Astrocyte of the spinal cord (primary cell): ENCODE data around the gene TOMM40.
"Not testable (repeated sequence)": the region's sequence is repeated elsewhere in the genome, so short reads cannot be mapped to it uniquely, and the experiment has no call there.

ENCODE experiments used
- DNase-seq: peaks from one replicate; pipeline ENCODE4 v3.0.0; 2011; ENCODE audit warnings: low read depth, low spot score
- H3K4me3 ChIP-seq: 2 replicates; pipeline ENCODE4 v1.5.1; 2011; ENCODE audit warnings: low read depth, mild to moderate bottlenecking, low read length, moderate library complexity
- in situ Hi-C: cut with HindIII; loops from 2 replicates; pipeline ENCODE4 v1.10.0; 2017; ENCODE audit warnings: low sequenced_read_pairs
- TF ChIP-seq, protein P1 (sequence below): IDR thresholded peaks from 2 replicates; pipeline ENCODE4 v1.5.1; 2012; ENCODE audit warnings: low read depth, mild to moderate bottlenecking, low read length, inconsistent platforms

Gene TOMM40

DNA sequence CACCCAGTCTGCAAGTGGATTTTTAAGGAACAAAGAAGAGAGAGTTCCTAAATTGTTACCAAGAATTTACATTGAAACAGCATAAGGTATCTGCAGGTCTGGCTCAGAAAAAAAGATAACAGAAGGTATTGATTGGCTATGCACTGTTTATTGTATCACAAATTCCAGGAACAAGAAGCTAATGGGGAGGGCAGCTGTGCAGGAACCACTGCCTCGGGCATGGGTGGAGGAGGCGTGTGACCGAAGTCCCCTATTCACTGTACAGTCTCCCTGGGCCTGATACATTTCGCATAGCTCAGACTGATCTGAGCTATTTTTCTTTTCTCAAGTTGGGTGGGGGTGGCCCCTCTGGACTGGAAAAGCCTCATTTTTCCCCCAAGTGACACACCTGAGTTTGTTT, 33.2 kb upstream of the TOMM40 start:
- TF ChIP-seq, protein P1, sequence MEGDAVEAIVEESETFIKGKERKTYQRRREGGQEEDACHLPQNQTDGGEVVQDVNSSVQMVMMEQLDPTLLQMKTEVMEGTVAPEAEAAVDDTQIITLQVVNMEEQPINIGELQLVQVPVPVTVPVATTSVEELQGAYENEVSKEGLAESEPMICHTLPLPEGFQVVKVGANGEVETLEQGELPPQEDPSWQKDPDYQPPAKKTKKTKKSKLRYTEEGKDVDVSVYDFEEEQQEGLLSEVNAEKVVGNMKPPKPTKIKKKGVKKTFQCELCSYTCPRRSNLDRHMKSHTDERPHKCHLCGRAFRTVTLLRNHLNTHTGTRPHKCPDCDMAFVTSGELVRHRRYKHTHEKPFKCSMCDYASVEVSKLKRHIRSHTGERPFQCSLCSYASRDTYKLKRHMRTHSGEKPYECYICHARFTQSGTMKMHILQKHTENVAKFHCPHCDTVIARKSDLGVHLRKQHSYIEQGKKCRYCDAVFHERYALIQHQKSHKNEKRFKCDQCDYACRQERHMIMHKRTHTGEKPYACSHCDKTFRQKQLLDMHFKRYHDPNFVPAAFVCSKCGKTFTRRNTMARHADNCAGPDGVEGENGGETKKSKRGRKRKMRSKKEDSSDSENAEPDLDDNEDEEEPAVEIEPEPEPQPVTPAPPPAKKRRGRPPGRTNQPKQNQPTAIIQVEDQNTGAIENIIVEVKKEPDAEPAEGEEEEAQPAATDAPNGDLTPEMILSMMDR = no peak
- in situ Hi-C loops = no loop called here
- DNase-seq = no peak
- no peak overlapping the region for H3K4me3 ChIP-seq

- DNase-seq, H3K4me3 ChIP-seq, in situ Hi-C loops: not testable (repeated sequence)
Measured at GRCh38 chr19:44861576-44861975, 29.5 kb upstream of the TOMM40 start.

GRCh38 chr19:44863990-44864389, 27.1 kb upstream of the TOMM40 start:
- in situ Hi-C loops = no loop called here
- H3K4me3 ChIP-seq = no peak overlapping the region
- DNase-seq = no peak
- TF ChIP-seq, protein P1 = no peak

DNA sequence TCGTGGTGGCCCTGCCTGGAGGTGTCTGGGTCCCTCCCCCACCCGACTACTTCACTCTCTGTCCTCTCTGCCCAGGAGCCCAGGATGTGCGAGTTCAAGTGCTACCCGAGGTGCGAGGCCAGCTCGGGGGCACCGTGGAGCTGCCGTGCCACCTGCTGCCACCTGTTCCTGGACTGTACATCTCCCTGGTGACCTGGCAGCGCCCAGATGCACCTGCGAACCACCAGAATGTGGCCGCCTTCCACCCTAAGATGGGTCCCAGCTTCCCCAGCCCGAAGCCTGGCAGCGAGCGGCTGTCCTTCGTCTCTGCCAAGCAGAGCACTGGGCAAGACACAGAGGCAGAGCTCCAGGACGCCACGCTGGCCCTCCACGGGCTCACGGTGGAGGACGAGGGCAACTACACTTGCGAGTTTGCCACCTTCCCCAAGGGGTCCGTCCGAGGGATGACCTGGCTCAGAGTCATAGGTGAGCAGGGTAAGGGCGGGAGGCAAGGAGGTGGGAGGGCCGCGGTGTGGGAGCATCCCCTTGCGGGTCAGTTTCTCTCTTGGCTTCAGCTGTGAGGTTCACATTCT, 25.8 kb upstream of the TOMM40 start:
- in situ Hi-C loops = no loop called here
- no peak for DNase-seq
- TF ChIP-seq, protein P1 = no peak
- H3K4me3 ChIP-seq = no peak overlapping the region

- H3K4me3 ChIP-seq = no peak overlapping the region
- in situ Hi-C loops = no loop called here
- TF ChIP-seq, protein P1 = no peak
- no peak for DNase-seq
Measured at GRCh38 chr19:44866664-44867063, 24.4 kb upstream of the TOMM40 start.

DNA sequence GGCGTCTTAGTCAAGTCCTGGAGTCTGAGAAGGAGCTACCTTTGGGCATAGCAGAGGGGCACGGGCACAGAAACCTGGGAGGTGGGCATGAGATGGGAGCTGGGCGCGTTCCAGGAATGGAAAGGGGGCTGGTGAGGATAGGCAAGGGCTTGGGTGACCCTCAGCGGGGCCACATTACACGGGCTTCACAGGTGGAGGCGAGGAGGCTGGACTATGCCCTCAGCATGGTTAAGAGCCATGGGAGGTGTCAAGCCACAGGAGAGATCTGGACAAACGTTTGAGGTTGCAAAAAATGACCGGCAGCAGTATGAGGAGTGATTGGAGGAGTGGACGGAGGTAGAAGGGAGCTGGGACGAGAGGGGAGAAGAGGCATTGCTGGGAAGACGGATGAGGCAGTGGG, 23.5 kb upstream of the TOMM40 start:
- H3K4me3 ChIP-seq = no peak overlapping the region
- TF ChIP-seq, protein P1 = no peak
- in situ Hi-C loops = no loop called here
- DNase-seq = no peak

GRCh38 chr19:44869733-44870470, 21.2 kb upstream of the TOMM40 start:
- no peak overlapping the region for H3K4me3 ChIP-seq
- TF ChIP-seq, protein P1 = no peak
- in situ Hi-C loops = no loop called here
- peak; percentile 93 for DNase-seq
